Keratinocyte (primary cell): ENCODE measurements around the gene ATG4A. TPM values are rescaled to one million over a fixed set of nuclear protein-coding genes. Genes with fewer than 3 reads are reported as not detected.

Source experiments
- DNase-seq: peaks from one replicate; pipeline ENCODE4 v3.0.0-alpha.2; 2011; ENCODE audit warnings: low read depth, missing footprints, low spot score
- FAIRE-seq: peaks from 2 replicates; lab custom pipeline; 2011; peaks lifted over from hg19 to GRCh38; lab: Jason Lieb, UNC
- H2AFZ ChIP-seq: 2 replicates; pipeline ENCODE4 v1.6.0; 2012; ENCODE audit warnings: low read length, control low read depth, inconsistent platforms; ENCODE audit not compliant: control insufficient read depth
- H3K27ac ChIP-seq: 2 replicates; pipeline ENCODE4 v1.5.1; 2011; ENCODE audit warnings: low read length; ENCODE audit not compliant: control insufficient read depth, insufficient read depth
- H3K27me3 ChIP-seq: 3 replicates; pipeline ENCODE4 v1.6.0; 2011; ENCODE audit warnings: low read length; ENCODE audit not compliant: control insufficient read depth, insufficient read depth; ENCODE audit errors: extremely low read depth
- H3K36me3 ChIP-seq, 2 experiments: 2 replicates in 1 of 2; 3 replicates in 1 of 2; pipeline ENCODE4 v1.5.1; 2011; ENCODE audit warnings: low read length in 2 of 2, mild to moderate bottlenecking in 1 of 2; ENCODE audit not compliant: control insufficient read depth in 2 of 2, insufficient read depth in 2 of 2; ENCODE audit errors: extremely low read depth in 1 of 2
- H3K4me1 ChIP-seq: 3 replicates; pipeline ENCODE4 v1.5.1; 2011; ENCODE audit warnings: low read length; ENCODE audit not compliant: control insufficient read depth, insufficient read depth; ENCODE audit errors: extremely low read depth
- H3K4me2 ChIP-seq: 3 replicates; pipeline ENCODE4 v1.6.0; 2011; ENCODE audit warnings: low read depth, low read length; ENCODE audit not compliant: control insufficient read depth, insufficient read depth; ENCODE audit errors: extremely low read depth
- H3K4me3 ChIP-seq, 3 experiments: fragments of 200-600 bp in 1 of 3; sonication (generic) in 1 of 3; 2 replicates in 2 of 3; 3 replicates in 1 of 3; pipeline ENCODE4 v1.5.1; 2011 to 2016; ENCODE audit warnings: low read length in 3 of 3, mild to moderate bottlenecking in 3 of 3, control low read depth in 2 of 3, inconsistent platforms in 1 of 3, low read depth in 1 of 3, mixed read lengths in 1 of 3, mixed run types in 1 of 3, moderate library complexity in 1 of 3; ENCODE audit not compliant: control insufficient read depth in 2 of 3, insufficient read depth in 2 of 3; ENCODE audit errors: extremely low read depth in 1 of 3
- H3K79me2 ChIP-seq: 2 replicates; pipeline ENCODE4 v1.6.0; 2012; ENCODE audit warnings: low read length; ENCODE audit not compliant: control insufficient read depth, insufficient read depth
- H3K9ac ChIP-seq: 3 replicates; pipeline ENCODE4 v1.6.0; 2011; ENCODE audit warnings: low read length; ENCODE audit not compliant: control insufficient read depth, insufficient read depth; ENCODE audit errors: extremely low read depth
- H3K9me1 ChIP-seq: 3 replicates; pipeline ENCODE4 v1.6.0; 2011; ENCODE audit warnings: low read length; ENCODE audit not compliant: control insufficient read depth, insufficient read depth; ENCODE audit errors: extremely low read depth
- H3K9me3 ChIP-seq: 2 replicates; pipeline ENCODE4 v1.5.1; 2012; ENCODE audit warnings: low read depth, low read length; ENCODE audit not compliant: control insufficient read depth
- H4K20me1 ChIP-seq: 3 replicates; pipeline ENCODE4 v1.6.0; 2011; ENCODE audit warnings: low read length; ENCODE audit not compliant: control insufficient read depth, insufficient read depth; ENCODE audit errors: extremely low read depth
- EZH2 ChIP-seq: IDR thresholded peaks from one replicate; pipeline ENCODE4 v1.6.1; 2012; ENCODE audit warnings: inconsistent platforms, mild to moderate bottlenecking, low read length, moderate library complexity
- dilution Hi-C: fragments of 300-500 bp; cut with MboI; formaldehyde crosslinking; loops from one replicate; pipeline ENCODE4 v1.7.0; 2020; ENCODE audit warnings: low sequenced_read_pairs; ENCODE audit not compliant: extremely low pct_ligation_motif_present
- polyA plus RNA-seq, 5 experiments: library from polyadenylated mRNA; depleted of rRNA in 3 of 5; stranded (reverse) in 3 of 5; stranded (forward) in 1 of 5; unstranded in 1 of 5; fragments of >200 nt; gene quantifications; 1 replicate in 1 of 5; 2 replicates in 3 of 5; 3 replicates in 1 of 5; pipeline versions ENCODE4 v1.2.1 to v1.2.3, GENCODE V29; 2011 to 2012; ENCODE audit warnings: missing spikeins in 2 of 5, low read depth in 1 of 5, low replicate concordance in 1 of 5
- TF ChIP-seq, protein P1 (sequence below), 3 experiments: IDR thresholded peaks in 1 of 3; conservative IDR thresholded peaks in 1 of 3; optimal IDR thresholded peaks in 1 of 3; 2 replicates in 2 of 3; 3 replicates in 1 of 3; pipeline versions ENCODE3 to v1.5.1; 2011; ENCODE audit warnings: low read length in 3 of 3, mild to moderate bottlenecking in 3 of 3, moderate library complexity in 2 of 3, control low read depth in 1 of 3, inconsistent platforms in 1 of 3; ENCODE audit not compliant: insufficient read depth in 2 of 3; ENCODE audit errors: extremely low read depth in 1 of 3

The ATG4A gene
- polyA plus RNA-seq, 1 donor (not counting 4 experiments of a cell fraction or from before 2014, with no cell fraction given): 19.3 TPM

DNA sequence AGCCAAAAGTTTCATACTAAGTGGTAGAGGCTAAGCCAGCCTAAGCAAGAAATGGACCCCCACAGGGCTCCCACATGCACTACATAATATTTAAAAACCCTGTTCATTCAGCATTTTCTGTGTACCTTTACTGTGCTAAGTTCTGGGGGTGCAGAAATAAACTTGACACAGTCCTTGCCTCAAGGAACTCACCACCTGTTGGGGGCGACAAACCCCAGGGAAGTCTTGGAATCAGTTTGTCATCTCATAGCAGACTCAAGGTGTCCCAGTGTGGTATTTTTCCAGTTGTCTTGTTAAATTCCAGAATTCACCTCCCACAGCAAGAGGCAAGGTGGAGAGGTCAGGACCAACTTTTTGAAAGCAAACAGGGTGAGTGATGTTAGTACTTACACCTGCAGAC is 43.1 kb downstream of the ATG4A start:
- Histone ChIP-seq H3K9me3 (no peaks in the 10 kb centered on the region), H3K79me2 (no peaks in the 10 kb centered on the region), H2AFZ (no peak overlapping the region), H3K4me3 (no peak overlapping the region), H3K36me3 (no peaks in the 10 kb centered on the region), H3K27ac (no peak overlapping the region), H3K9me1 (no peaks in the 10 kb centered on the region), H3K27me3 (no peaks in the 10 kb centered on the region), H3K4me2 (no peak overlapping the region), H3K4me1 (peaks cover 8% of the 10 kb centered on the region), H4K20me1 (no peaks in the 10 kb centered on the region), H3K9ac (no peak overlapping the region)
- TF ChIP-seq, protein P1, sequence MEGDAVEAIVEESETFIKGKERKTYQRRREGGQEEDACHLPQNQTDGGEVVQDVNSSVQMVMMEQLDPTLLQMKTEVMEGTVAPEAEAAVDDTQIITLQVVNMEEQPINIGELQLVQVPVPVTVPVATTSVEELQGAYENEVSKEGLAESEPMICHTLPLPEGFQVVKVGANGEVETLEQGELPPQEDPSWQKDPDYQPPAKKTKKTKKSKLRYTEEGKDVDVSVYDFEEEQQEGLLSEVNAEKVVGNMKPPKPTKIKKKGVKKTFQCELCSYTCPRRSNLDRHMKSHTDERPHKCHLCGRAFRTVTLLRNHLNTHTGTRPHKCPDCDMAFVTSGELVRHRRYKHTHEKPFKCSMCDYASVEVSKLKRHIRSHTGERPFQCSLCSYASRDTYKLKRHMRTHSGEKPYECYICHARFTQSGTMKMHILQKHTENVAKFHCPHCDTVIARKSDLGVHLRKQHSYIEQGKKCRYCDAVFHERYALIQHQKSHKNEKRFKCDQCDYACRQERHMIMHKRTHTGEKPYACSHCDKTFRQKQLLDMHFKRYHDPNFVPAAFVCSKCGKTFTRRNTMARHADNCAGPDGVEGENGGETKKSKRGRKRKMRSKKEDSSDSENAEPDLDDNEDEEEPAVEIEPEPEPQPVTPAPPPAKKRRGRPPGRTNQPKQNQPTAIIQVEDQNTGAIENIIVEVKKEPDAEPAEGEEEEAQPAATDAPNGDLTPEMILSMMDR (optimal IDR thresholded peaks at IDR 0.05 in 1 of 3, IDR thresholded peaks at IDR 0.05 in 1 of 3, conservative IDR thresholded peaks at IDR 0.05 in 1 of 3; ENCODE audit: extremely low read depth in 1 of 3, insufficient read depth in 2 of 3, low read length in 3 of 3): peak in 1 of 3 experiments; percentile 30
- no peak for TF ChIP-seq EZH2
- dilution Hi-C loops: no loop called here
- DNase-seq (no peak), FAIRE-seq (no peak)

DNA sequence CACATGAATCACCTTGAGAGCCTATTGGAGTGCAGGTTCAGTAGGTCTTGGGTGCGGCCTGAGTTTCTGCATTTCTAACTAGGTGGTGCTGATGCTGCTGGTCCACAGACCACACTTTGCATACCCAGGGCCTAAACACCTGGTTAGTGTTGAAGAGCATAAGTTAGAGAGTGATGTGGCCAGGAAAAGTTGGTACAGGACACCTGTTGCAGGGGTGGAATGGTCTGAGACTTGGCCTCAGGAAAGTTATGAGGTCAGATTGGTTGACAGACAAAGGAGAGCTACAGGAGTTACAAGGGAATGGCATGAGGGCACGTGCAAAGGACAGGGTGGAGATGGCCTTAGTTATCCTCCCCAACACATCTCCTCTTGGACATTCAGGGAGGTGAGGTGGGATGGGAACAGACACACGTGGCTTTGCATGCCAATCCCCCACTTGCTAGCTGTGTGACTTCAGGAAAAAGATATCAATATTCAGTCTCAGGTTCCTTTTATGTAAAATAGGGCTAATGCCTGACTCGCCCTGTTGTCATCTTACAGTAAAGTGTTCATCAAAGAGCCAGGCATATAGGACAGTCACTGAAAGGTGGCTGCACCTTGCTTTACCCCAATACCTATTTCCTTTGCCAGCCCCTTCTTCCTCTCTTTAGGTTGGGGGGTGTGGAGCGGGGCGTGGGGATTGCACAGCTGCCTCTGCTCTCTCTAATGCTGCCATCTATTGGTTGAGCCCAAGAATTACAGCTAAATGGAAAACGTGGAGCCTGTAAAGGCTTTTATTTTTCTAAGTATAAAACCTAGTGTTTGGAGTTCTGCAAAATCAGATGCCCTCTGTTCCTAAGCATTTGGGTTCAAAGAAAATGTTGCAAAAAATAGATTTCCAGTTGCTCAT is 47.5 kb downstream of the ATG4A start:
- Histone ChIP-seq H4K20me1 (no peaks in the 10 kb centered on the region), H3K27ac (no peak overlapping the region), H2AFZ (no peak overlapping the region), H3K9ac (no peak overlapping the region), H3K9me3 (no peaks in the 10 kb centered on the region), H3K36me3 (peaks cover 0 to 2% of the 10 kb centered on the region in 2 experiments), H3K9me1 (no peaks in the 10 kb centered on the region), H3K27me3 (no peaks in the 10 kb centered on the region), H3K79me2 (no peaks in the 10 kb centered on the region), H3K4me1 (no peaks in the 10 kb centered on the region), H3K4me2 (no peak overlapping the region), H3K4me3 (no peak overlapping the region)
- DNase-seq (no peak), FAIRE-seq (no peak)
- no peak for TF ChIP-seq EZH2
- TF ChIP-seq, protein P1 (optimal IDR thresholded peaks at IDR 0.05 in 1 of 3, IDR thresholded peaks at IDR 0.05 in 1 of 3, conservative IDR thresholded peaks at IDR 0.05 in 1 of 3; ENCODE audit: extremely low read depth in 1 of 3, insufficient read depth in 2 of 3, low read length in 3 of 3): peak; percentile 43 to 62 (median 48)
- dilution Hi-C loops: no loop called here
